GM23338 (cell line): Measurements from ENCODE around the gene PRDM10.

Source experiments
- EZH2 ChIP-seq: fragments of 200-600 bp; sonication (generic); IDR thresholded peaks from one replicate; pipeline ENCODE4 v1.8.0; 2017; ENCODE audit warnings: antibody characterized with exemption, mild to moderate bottlenecking, low read depth; ENCODE audit not compliant: unreplicated experiment
- EZH2phosphoT487 ChIP-seq: fragments of 200-600 bp; sonication (generic); IDR thresholded peaks from one replicate; pipeline ENCODE4 v1.8.1; 2018; ENCODE audit warnings: antibody characterized with exemption; ENCODE audit not compliant: unreplicated experiment
- JUNB ChIP-seq: IDR thresholded peaks from one replicate; pipeline ENCODE4 v1.6.1; 2016; ENCODE audit warnings: antibody characterized with exemption; ENCODE audit not compliant: unreplicated experiment
- NANOG ChIP-seq: IDR thresholded peaks from 2 replicates; pipeline ENCODE4 v1.6.1; 2016; ENCODE audit warnings: antibody characterized with exemption, borderline replicate concordance
- POLR2AphosphoS5 ChIP-seq: IDR thresholded peaks from 2 replicates; pipeline ENCODE4 v1.6.1; 2016; ENCODE audit warnings: antibody characterized with exemption, low read depth
- ZNF331 ChIP-seq: fragments of 250-450 bp; sonication (Bioruptor Pico); IDR thresholded peaks from 2 replicates; pipeline ENCODE4 v1.5.0; 2020; ENCODE audit warnings: low read depth, mild to moderate bottlenecking, moderate library complexity
- TF ChIP-seq, protein P1 (sequence below), 2 experiments: fragments of 200-600 bp in 1 of 2; sonication (generic) in 1 of 2; conservative IDR thresholded peaks; 2 replicates each; pipeline versions ENCODE4 v1.5.1 to v1.6.1; 2016 to 2017; ENCODE audit warnings: antibody characterized with exemption in 2 of 2, low read depth in 2 of 2, mild to moderate bottlenecking in 2 of 2, moderate library complexity in 1 of 2
- TF ChIP-seq, protein P2 (sequence below): IDR thresholded peaks from one replicate; pipeline ENCODE4 v1.6.1; 2018; ENCODE audit warnings: antibody characterized with exemption; ENCODE audit not compliant: unreplicated experiment
- TF ChIP-seq, protein P3 (sequence below): fragments of 250-450 bp; sonication (Bioruptor Pico); IDR thresholded peaks from 2 replicates; pipeline ENCODE4 v1.5.0; 2020; ENCODE audit warnings: mild to moderate bottlenecking, moderate library complexity

DNA sequence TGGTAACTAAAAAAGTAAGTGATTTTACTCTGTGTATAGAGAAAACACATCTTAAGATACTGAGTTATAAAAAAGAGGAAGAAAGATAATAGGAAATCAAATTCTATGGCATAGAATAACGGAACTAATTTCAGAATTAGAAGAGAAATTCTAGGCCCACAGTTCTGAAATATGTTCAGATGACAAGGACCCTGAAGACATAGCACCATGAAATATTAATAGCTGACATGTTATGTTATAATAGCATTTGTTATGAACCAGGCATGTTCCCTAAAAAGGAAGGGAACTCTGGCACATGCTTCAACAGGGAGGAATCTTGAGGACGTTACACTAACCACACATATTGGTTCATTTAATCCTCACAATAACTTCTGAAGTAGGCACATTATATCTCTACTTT is 32.7 kb downstream of the PRDM10 start:
- TF ChIP-seq, protein P1, sequence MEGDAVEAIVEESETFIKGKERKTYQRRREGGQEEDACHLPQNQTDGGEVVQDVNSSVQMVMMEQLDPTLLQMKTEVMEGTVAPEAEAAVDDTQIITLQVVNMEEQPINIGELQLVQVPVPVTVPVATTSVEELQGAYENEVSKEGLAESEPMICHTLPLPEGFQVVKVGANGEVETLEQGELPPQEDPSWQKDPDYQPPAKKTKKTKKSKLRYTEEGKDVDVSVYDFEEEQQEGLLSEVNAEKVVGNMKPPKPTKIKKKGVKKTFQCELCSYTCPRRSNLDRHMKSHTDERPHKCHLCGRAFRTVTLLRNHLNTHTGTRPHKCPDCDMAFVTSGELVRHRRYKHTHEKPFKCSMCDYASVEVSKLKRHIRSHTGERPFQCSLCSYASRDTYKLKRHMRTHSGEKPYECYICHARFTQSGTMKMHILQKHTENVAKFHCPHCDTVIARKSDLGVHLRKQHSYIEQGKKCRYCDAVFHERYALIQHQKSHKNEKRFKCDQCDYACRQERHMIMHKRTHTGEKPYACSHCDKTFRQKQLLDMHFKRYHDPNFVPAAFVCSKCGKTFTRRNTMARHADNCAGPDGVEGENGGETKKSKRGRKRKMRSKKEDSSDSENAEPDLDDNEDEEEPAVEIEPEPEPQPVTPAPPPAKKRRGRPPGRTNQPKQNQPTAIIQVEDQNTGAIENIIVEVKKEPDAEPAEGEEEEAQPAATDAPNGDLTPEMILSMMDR (conservative IDR thresholded peaks at IDR 0.05; ENCODE audit: low read depth in 2 of 2): no peak
- no peak for TF ChIP-seq POLR2AphosphoS5
- TF ChIP-seq, protein P2, sequence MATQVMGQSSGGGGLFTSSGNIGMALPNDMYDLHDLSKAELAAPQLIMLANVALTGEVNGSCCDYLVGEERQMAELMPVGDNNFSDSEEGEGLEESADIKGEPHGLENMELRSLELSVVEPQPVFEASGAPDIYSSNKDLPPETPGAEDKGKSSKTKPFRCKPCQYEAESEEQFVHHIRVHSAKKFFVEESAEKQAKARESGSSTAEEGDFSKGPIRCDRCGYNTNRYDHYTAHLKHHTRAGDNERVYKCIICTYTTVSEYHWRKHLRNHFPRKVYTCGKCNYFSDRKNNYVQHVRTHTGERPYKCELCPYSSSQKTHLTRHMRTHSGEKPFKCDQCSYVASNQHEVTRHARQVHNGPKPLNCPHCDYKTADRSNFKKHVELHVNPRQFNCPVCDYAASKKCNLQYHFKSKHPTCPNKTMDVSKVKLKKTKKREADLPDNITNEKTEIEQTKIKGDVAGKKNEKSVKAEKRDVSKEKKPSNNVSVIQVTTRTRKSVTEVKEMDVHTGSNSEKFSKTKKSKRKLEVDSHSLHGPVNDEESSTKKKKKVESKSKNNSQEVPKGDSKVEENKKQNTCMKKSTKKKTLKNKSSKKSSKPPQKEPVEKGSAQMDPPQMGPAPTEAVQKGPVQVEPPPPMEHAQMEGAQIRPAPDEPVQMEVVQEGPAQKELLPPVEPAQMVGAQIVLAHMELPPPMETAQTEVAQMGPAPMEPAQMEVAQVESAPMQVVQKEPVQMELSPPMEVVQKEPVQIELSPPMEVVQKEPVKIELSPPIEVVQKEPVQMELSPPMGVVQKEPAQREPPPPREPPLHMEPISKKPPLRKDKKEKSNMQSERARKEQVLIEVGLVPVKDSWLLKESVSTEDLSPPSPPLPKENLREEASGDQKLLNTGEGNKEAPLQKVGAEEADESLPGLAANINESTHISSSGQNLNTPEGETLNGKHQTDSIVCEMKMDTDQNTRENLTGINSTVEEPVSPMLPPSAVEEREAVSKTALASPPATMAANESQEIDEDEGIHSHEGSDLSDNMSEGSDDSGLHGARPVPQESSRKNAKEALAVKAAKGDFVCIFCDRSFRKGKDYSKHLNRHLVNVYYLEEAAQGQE: no peak
- no peak for TF ChIP-seq ZNF331 (CRISPR knock-in tag)
- no peak for TF ChIP-seq EZH2
- TF ChIP-seq JUNB: no peak
- TF ChIP-seq EZH2phosphoT487: no peak
- TF ChIP-seq NANOG: no peak
- TF ChIP-seq, protein P3, sequence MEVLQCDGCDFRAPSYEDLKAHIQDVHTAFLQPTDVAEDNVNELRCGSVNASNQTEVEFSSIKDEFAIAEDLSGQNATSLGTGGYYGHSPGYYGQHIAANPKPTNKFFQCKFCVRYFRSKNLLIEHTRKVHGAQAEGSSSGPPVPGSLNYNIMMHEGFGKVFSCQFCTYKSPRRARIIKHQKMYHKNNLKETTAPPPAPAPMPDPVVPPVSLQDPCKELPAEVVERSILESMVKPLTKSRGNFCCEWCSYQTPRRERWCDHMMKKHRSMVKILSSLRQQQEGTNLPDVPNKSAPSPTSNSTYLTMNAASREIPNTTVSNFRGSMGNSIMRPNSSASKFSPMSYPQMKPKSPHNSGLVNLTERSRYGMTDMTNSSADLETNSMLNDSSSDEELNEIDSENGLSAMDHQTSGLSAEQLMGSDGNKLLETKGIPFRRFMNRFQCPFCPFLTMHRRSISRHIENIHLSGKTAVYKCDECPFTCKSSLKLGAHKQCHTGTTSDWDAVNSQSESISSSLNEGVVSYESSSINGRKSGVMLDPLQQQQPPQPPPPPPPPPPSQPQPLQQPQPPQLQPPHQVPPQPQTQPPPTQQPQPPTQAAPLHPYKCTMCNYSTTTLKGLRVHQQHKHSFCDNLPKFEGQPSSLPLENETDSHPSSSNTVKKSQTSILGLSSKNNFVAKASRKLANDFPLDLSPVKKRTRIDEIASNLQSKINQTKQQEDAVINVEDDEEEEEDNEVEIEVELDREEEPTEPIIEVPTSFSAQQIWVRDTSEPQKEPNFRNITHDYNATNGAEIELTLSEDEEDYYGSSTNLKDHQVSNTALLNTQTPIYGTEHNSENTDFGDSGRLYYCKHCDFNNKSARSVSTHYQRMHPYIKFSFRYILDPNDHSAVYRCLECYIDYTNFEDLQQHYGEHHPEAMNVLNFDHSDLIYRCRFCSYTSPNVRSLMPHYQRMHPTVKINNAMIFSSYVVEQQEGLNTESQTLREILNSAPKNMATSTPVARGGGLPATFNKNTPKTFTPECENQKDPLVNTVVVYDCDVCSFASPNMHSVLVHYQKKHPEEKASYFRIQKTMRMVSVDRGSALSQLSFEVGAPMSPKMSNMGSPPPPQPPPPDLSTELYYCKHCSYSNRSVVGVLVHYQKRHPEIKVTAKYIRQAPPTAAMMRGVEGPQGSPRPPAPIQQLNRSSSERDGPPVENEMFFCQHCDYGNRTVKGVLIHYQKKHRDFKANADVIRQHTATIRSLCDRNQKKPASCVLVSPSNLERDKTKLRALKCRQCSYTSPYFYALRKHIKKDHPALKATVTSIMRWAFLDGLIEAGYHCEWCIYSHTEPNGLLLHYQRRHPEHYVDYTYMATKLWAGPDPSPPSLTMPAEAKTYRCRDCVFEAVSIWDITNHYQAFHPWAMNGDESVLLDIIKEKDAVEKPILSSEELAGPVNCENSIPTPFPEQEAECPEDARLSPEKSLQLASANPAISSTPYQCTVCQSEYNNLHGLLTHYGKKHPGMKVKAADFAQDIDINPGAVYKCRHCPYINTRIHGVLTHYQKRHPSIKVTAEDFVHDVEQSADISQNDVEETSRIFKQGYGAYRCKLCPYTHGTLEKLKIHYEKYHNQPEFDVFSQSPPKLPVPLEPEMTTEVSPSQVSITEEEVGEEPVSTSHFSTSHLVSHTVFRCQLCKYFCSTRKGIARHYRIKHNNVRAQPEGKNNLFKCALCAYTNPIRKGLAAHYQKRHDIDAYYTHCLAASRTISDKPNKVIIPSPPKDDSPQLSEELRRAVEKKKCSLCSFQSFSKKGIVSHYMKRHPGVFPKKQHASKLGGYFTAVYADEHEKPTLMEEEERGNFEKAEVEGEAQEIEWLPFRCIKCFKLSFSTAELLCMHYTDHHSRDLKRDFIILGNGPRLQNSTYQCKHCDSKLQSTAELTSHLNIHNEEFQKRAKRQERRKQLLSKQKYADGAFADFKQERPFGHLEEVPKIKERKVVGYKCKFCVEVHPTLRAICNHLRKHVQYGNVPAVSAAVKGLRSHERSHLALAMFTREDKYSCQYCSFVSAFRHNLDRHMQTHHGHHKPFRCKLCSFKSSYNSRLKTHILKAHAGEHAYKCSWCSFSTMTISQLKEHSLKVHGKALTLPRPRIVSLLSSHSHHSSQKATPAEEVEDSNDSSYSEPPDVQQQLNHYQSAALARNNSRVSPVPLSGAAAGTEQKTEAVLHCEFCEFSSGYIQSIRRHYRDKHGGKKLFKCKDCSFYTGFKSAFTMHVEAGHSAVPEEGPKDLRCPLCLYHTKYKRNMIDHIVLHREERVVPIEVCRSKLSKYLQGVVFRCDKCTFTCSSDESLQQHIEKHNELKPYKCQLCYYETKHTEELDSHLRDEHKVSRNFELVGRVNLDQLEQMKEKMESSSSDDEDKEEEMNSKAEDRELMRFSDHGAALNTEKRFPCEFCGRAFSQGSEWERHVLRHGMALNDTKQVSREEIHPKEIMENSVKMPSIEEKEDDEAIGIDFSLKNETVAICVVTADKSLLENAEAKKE: no peak
